PC-9 (cell line): Measurements from ENCODE around the gene KRT222. TPM values are rescaled to one million over a fixed set of nuclear protein-coding genes. Genes with fewer than 3 reads are reported as not detected.

ENCODE experiments used
- BruUV-seq: library from RNA; stranded (reverse); fragments of 400-500 nt; replicated peaks from 2 replicates; lab custom pipeline; 2021; lab: Mats Ljungman, UMichigan
- CTCF ChIA-PET: fragments of 300-600 bp; sonication (Branson Sonifier 250); formaldehyde crosslinking; loops from one replicate; lab custom pipeline; 2022; ENCODE audit warnings: antibody characterized with exemption; lab: Charles Lee
- POLR2A ChIA-PET: fragments of 300-600 bp; sonication (Branson Sonifier 250); formaldehyde crosslinking; loops from one replicate; lab custom pipeline; 2022; ENCODE audit warnings: antibody characterized with exemption; ENCODE audit not compliant: unreplicated experiment; lab: Charles Lee
- DNase-seq, 2 experiments: peaks; one replicate each; pipeline versions ENCODE4 v3.0.0 to v3.0.0-alpha.2; 2015 to 2022; ENCODE audit warnings: mixed read lengths in 1 of 2
- H2AFZ ChIP-seq: fragments of 200-600 bp; sonication (generic); 2 replicates; pipeline ENCODE4 v1.8.1; 2017; ENCODE audit warnings: antibody characterized with exemption
- H3F3A ChIP-seq: fragments of 200-600 bp; sonication (generic); 2 replicates; pipeline ENCODE4 v1.8.1; 2017; ENCODE audit warnings: antibody characterized with exemption, mild to moderate bottlenecking, low read depth; ENCODE audit not compliant: insufficient read depth
- H3K27ac ChIP-seq: fragments of 200-600 bp; sonication (generic); 2 replicates; pipeline ENCODE4 v1.6.1; 2016; ENCODE audit warnings: mixed run types
- H3K27me3 ChIP-seq: fragments of 200-600 bp; sonication (generic); 2 replicates; pipeline ENCODE4 v1.6.1; 2016; ENCODE audit warnings: low read depth, mixed run types; ENCODE audit not compliant: insufficient read depth
- H3K36me3 ChIP-seq: fragments of 200-600 bp; sonication (generic); 2 replicates; pipeline ENCODE4 v1.6.1; 2016; ENCODE audit warnings: low read depth, mixed run types
- H3K4me1 ChIP-seq: fragments of 200-600 bp; sonication (generic); replicated peaks from 2 replicates; pipeline ENCODE4 v1.6.1; 2016; ENCODE audit warnings: mixed run types; ENCODE audit not compliant: insufficient read depth
- H3K4me2 ChIP-seq: fragments of 200-600 bp; sonication (generic); 2 replicates; pipeline ENCODE4 v1.6.1; 2017; ENCODE audit warnings: mixed run types
- H3K4me3 ChIP-seq: fragments of 200-600 bp; sonication (generic); 2 replicates; pipeline ENCODE4 v1.6.1; 2016; ENCODE audit warnings: mixed run types
- H3K79me2 ChIP-seq: fragments of 200-600 bp; sonication (generic); 2 replicates; pipeline ENCODE4 v1.6.1; 2017; ENCODE audit warnings: low read depth, mixed run types
- H3K9me2 ChIP-seq: fragments of 200-600 bp; sonication (generic); 2 replicates; pipeline ENCODE4 v1.8.1; 2017; ENCODE audit warnings: mild to moderate bottlenecking; ENCODE audit not compliant: insufficient read depth
- H3K9me3 ChIP-seq: fragments of 200-600 bp; sonication (generic); 2 replicates; pipeline ENCODE4 v1.8.1; 2016; ENCODE audit warnings: low read depth; ENCODE audit not compliant: insufficient read depth
- H4K20me1 ChIP-seq: fragments of 200-600 bp; sonication (generic); 2 replicates; pipeline ENCODE4 v1.8.1; 2017; ENCODE audit not compliant: insufficient read depth
- EZH2 ChIP-seq: fragments of 200-600 bp; sonication (generic); IDR thresholded peaks from 2 replicates; pipeline ENCODE4 v1.8.0; 2017; ENCODE audit warnings: antibody characterized with exemption, low read depth
- intact Hi-C: fragments of 100-400 bp; cut with micrococcal nuclease; formaldehyde crosslinking; loops from one replicate; pipeline ENCODE4 v1.10.0; 2022; ENCODE audit not compliant: unreplicated experiment
- total RNA-seq: library from RNA; stranded (reverse); gene quantifications from 2 replicates; pipeline ENCODE4 v1.2.3, GENCODE V29; 2021
- TF ChIP-seq, protein P1 (sequence below): fragments of 200-600 bp; sonication (generic); conservative IDR thresholded peaks from 2 replicates; pipeline ENCODE4 v1.6.1; 2017; ENCODE audit warnings: mixed run types, antibody characterized with exemption, mild to moderate bottlenecking, moderate library complexity

Gene KRT222
- total RNA-seq, 1 experiment from 2014 or later: not detected

DNA sequence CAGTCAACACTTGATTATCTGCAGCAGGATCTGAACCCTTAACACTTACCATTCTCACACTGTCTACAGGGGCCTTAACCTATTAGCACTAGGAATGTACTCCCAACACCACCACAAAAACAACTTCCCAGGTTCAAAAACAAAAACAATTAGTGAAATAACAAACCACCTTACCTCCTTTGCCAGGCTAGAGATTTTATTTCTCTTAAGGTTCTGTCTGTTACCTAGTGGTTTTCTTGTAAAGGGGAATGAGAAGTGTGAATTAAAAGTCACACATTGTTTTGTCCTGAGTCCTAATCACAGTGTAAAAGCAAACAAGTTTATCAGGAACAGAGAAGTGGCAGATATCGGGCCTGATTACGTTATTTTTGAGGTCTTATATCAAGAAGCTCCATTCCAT is 27.0 kb downstream of the KRT222 start:
- Histone ChIP-seq H2AFZ (no peak overlapping the region), H3K9me2 (no peaks in the 10 kb centered on the region), H3K4me3 (no peak overlapping the region), H3K27me3 (no peaks in the 10 kb centered on the region), H3K36me3 (peaks cover 78% of the 10 kb centered on the region), H3F3A (no peaks in the 10 kb centered on the region; the same call in 1 of the 2 replicates), H3K4me1 (no peaks in the 10 kb centered on the region), H3K27ac (no peak overlapping the region), H4K20me1 (peaks cover 3% of the 10 kb centered on the region; the same call in 1 of the 2 replicates), H3K79me2 (0 out of 2 replicates have a peak, but pooled peaks cover 17% of the 10 kb centered on the region), H3K9me3 (no peaks in the 10 kb centered on the region), H3K4me2 (no peak overlapping the region)
- intact Hi-C loops: loop anchor here (5.0 kb wide), 2 partner anchors 139 to 154 kb away; no protein-coding TSS in a partner anchor
- ChIA-PET CTCF (no interaction called here), POLR2A (interaction anchor here (0.7 kb wide), 1 partner anchor 195 kb away, joined by 7 read pairs; no protein-coding TSS in a partner anchor)
- no peak for DNase-seq
- no TSS peak for BruUV-seq
- TF ChIP-seq EZH2: no peak

DNA sequence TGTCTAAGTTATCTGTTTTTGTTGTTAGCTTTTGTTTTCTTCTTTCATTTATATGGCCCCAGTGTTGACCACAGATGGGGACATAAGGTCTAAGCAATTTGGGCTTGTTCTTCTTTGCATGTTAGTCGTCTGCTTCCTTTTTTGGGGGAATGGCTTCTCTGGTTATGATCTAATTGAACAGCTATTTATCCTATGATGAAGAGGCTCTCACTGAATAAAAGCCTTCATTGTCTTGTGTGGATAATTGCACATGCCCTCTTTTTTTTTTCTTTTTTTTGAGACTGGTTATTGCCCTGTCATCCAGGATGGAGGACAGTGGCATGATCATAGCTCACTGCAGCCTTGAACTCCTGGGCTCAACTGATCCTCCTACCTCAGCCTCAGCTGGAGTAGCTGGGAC is 31.1 kb downstream of the KRT222 start:
- Histone ChIP-seq H4K20me1 (0 out of 2 replicates have a peak, but pooled peaks cover 1% of the 10 kb centered on the region), H3F3A (peaks cover 4% of the 10 kb centered on the region; the same call in 1 of the 2 replicates), H3K36me3 (peaks cover 67% of the 10 kb centered on the region), H3K9me2 (no peaks in the 10 kb centered on the region), H3K27me3 (no peaks in the 10 kb centered on the region), H3K27ac (no peak overlapping the region), H3K4me2 (no peak overlapping the region), H2AFZ (no peak overlapping the region), H3K4me1 (no peaks in the 10 kb centered on the region), H3K79me2 (0 out of 2 replicates have a peak, but pooled peaks cover 2% of the 10 kb centered on the region), H3K4me3 (no peak overlapping the region), H3K9me3 (no peaks in the 10 kb centered on the region)
- TF ChIP-seq EZH2: no peak
- TF ChIP-seq, protein P1, sequence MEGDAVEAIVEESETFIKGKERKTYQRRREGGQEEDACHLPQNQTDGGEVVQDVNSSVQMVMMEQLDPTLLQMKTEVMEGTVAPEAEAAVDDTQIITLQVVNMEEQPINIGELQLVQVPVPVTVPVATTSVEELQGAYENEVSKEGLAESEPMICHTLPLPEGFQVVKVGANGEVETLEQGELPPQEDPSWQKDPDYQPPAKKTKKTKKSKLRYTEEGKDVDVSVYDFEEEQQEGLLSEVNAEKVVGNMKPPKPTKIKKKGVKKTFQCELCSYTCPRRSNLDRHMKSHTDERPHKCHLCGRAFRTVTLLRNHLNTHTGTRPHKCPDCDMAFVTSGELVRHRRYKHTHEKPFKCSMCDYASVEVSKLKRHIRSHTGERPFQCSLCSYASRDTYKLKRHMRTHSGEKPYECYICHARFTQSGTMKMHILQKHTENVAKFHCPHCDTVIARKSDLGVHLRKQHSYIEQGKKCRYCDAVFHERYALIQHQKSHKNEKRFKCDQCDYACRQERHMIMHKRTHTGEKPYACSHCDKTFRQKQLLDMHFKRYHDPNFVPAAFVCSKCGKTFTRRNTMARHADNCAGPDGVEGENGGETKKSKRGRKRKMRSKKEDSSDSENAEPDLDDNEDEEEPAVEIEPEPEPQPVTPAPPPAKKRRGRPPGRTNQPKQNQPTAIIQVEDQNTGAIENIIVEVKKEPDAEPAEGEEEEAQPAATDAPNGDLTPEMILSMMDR: no peak
- intact Hi-C loops: no loop called here
- ChIA-PET CTCF (interaction anchor here (0.6 kb wide), 1 partner anchor 9 kb away, joined by 4 read pairs; no protein-coding TSS in a partner anchor), POLR2A (no interaction called here)
- no TSS peak for BruUV-seq
- no peak for DNase-seq

DNA sequence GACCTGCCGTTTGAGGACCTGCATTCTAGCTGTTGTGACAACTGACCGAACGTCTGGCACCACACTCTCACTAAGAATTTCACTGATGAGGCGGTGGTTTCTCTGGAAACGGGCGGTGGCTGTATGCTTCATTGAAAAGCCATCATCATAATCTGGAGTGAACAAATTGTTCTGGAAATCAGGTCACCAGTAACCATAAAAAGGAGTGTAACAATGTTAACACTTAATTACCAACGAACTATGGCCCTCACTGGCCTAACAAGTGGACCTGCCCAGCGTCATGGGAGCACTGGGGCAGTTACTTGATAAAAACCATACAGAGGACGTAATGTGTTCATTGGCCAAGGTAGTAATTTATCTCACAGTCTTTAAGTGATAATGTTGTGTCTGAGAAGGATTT is 32.8 kb downstream of the KRT222 start:
- POLR2A ChIA-PET: no interaction called here
- Histone ChIP-seq H3K27ac (no peak overlapping the region), H3K27me3 (no peaks in the 10 kb centered on the region), H2AFZ (no peak overlapping the region), H3F3A (peaks cover 4% of the 10 kb centered on the region; the same call in 1 of the 2 replicates), H3K9me2 (no peaks in the 10 kb centered on the region), H3K36me3 (peaks cover 69% of the 10 kb centered on the region), H4K20me1 (no peaks in the 10 kb centered on the region), H3K4me2 (no peak overlapping the region), H3K9me3 (no peaks in the 10 kb centered on the region), H3K4me3 (no peak overlapping the region), H3K4me1 (no peaks in the 10 kb centered on the region), H3K79me2 (no peaks in the 10 kb centered on the region)
- BruUV-seq: no TSS peak
- no peak for DNase-seq
- CTCF ChIA-PET: no interaction called here
- no peak for TF ChIP-seq EZH2
- TF ChIP-seq, protein P1: no peak
- intact Hi-C loops: no loop called here

DNA sequence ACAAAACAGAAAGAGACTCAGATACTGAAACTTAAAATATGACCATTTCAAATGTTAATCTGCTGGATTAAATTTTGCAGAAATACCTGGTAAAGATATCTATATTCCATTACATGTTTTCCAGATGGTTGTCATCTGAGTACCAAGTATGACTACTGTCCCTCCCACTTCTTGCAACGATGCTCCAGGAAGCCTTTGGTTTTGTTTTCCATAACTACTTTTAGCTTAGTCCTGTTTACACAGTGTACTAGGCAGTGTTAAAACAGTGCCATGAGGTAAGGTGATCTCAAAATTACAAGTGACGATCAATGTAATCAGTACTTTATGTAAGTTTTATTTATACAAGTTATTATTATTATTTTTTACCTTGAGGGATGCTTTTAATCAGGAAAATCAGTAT is 35.1 kb downstream of the KRT222 start:
- no peak overlapping the region for H2AFZ ChIP-seq
- peaks cover 45% of the 10 kb centered on the region for H3K36me3 ChIP-seq
- H3K9me2 ChIP-seq: no peaks in the 10 kb centered on the region
- intact Hi-C loops: no loop called here
- no peak for DNase-seq
- no peaks in the 10 kb centered on the region for H4K20me1 ChIP-seq
- no peak overlapping the region for H3K4me3 ChIP-seq
- CTCF ChIA-PET: no interaction called here
- H3K9me3 ChIP-seq: no peaks in the 10 kb centered on the region
- H3K4me1 ChIP-seq: no peaks in the 10 kb centered on the region
- no peaks in the 10 kb centered on the region for H3K27me3 ChIP-seq
- POLR2A ChIA-PET: no interaction called here
- no TSS peak for BruUV-seq
- no peak overlapping the region for H3K4me2 ChIP-seq
- H3F3A ChIP-seq: peaks cover 4% of the 10 kb centered on the region; the same call in 1 of the 2 replicates
- H3K27ac ChIP-seq: no peak overlapping the region
- H3K79me2 ChIP-seq: no peaks in the 10 kb centered on the region
- no peak for TF ChIP-seq EZH2
- TF ChIP-seq, protein P1: no peak
